H9 (cell line): ENCODE data around the gene CTCF. TPM values are rescaled to one million over a fixed set of nuclear protein-coding genes. Genes with fewer than 3 reads are reported as not detected.

Experiments used
- DNase-seq: peaks from one replicate; pipeline ENCODE4 v3.0.0-alpha.2; 2017
- H2AFZ ChIP-seq: one replicate; pipeline ENCODE4 v1.6.1; 2013; ENCODE audit warnings: mild to moderate bottlenecking, low read length, control low read depth, moderate library complexity
- H2AK5ac ChIP-seq: 2 replicates; pipeline ENCODE4 v1.6.1; 2013; ENCODE audit warnings: low read length, control low read depth, mixed read lengths; ENCODE audit not compliant: insufficient read length
- H2BK120ac ChIP-seq: one replicate; pipeline ENCODE4 v1.6.1; 2013; ENCODE audit warnings: low read depth, mild to moderate bottlenecking, low read length, control low read depth, inconsistent platforms; ENCODE audit not compliant: poor library complexity, severe bottlenecking
- H2BK12ac ChIP-seq: 2 replicates; pipeline ENCODE4 v1.6.1; 2013; ENCODE audit warnings: low read length, control low read depth, mixed read lengths, low read depth; ENCODE audit not compliant: insufficient read length
- H2BK15ac ChIP-seq: 2 replicates; pipeline ENCODE4 v1.6.1; 2013; ENCODE audit warnings: low read depth, low read length, control low read depth
- H2BK20ac ChIP-seq: one replicate; pipeline ENCODE4 v1.6.1; 2013; ENCODE audit warnings: low read depth, mild to moderate bottlenecking, low read length, control low read depth, inconsistent platforms; ENCODE audit not compliant: poor library complexity, severe bottlenecking
- H2BK5ac ChIP-seq: 2 replicates; pipeline ENCODE4 v1.6.1; 2013; ENCODE audit warnings: low read length, control low read depth, mixed read lengths; ENCODE audit not compliant: insufficient read length
- H3K14ac ChIP-seq: 2 replicates; pipeline ENCODE4 v1.6.1; 2013; ENCODE audit warnings: low read length, control low read depth; ENCODE audit not compliant: insufficient read depth
- H3K18ac ChIP-seq: 2 replicates; pipeline ENCODE4 v1.6.1; 2013; ENCODE audit warnings: low read depth, mild to moderate bottlenecking, mixed read lengths, low read length, control low read depth; ENCODE audit not compliant: insufficient read length
- H3K23ac ChIP-seq: 2 replicates; pipeline ENCODE4 v1.6.1; 2013; ENCODE audit warnings: low read length, control low read depth, mixed read lengths, low read depth; ENCODE audit not compliant: insufficient read length
- H3K23me2 ChIP-seq: 2 replicates; pipeline ENCODE4 v1.6.1; 2013; ENCODE audit warnings: low read depth, mild to moderate bottlenecking, mixed read lengths, low read length, control low read depth; ENCODE audit not compliant: insufficient read length, poor library complexity, severe bottlenecking
- H3K27ac ChIP-seq: 2 replicates; pipeline ENCODE4 v1.5.1; 2013; ENCODE audit warnings: low read length, control low read depth, mixed read lengths, low read depth; ENCODE audit not compliant: insufficient read length
- H3K27me3 ChIP-seq: 2 replicates; pipeline ENCODE4 v1.6.1; 2013; ENCODE audit warnings: low read length, control low read depth, inconsistent platforms; ENCODE audit not compliant: insufficient read depth
- H3K4ac ChIP-seq: 2 replicates; pipeline ENCODE4 v1.6.1; 2013; ENCODE audit warnings: low read depth, mild to moderate bottlenecking, control low read depth, inconsistent platforms, low read length, moderate library complexity
- H3K4me1 ChIP-seq: 2 replicates; pipeline ENCODE4 v1.6.1; 2013; ENCODE audit warnings: low read length, control low read depth, inconsistent platforms; ENCODE audit not compliant: insufficient read depth
- H3K4me2 ChIP-seq: 2 replicates; pipeline ENCODE4 v1.6.1; 2013; ENCODE audit warnings: low read length, control low read depth, mixed read lengths; ENCODE audit not compliant: insufficient read length, insufficient read depth
- H3K56ac ChIP-seq: 2 replicates; pipeline ENCODE4 v1.6.1; 2013; ENCODE audit warnings: low read depth, mild to moderate bottlenecking, mixed read lengths, low read length, control low read depth; ENCODE audit not compliant: insufficient read length
- H3K79me1 ChIP-seq: 2 replicates; pipeline ENCODE4 v1.6.1; 2013; ENCODE audit warnings: low read depth, mild to moderate bottlenecking, moderate library complexity, low read length, control low read depth, inconsistent platforms; ENCODE audit not compliant: insufficient read depth, poor library complexity, severe bottlenecking
- H3K79me2 ChIP-seq: 2 replicates; pipeline ENCODE4 v1.6.1; 2013; ENCODE audit warnings: low read length, control low read depth, inconsistent platforms; ENCODE audit not compliant: insufficient read depth
- H3K9ac ChIP-seq: 2 replicates; pipeline ENCODE4 v1.6.1; 2013; ENCODE audit warnings: low read length, control low read depth, mixed read lengths; ENCODE audit not compliant: insufficient read length; ENCODE audit errors: extremely low read depth
- H3K9me3 ChIP-seq: one replicate; pipeline ENCODE4 v1.6.1; 2013; ENCODE audit warnings: low read depth, low read length, inconsistent platforms; ENCODE audit not compliant: control insufficient read depth
- H3T11ph ChIP-seq: one replicate; pipeline ENCODE4 v1.6.1; 2013; ENCODE audit warnings: mild to moderate bottlenecking, low read length, control low read depth, inconsistent platforms
- H4K20me1 ChIP-seq: one replicate; pipeline ENCODE4 v1.6.1; 2013; ENCODE audit not compliant: control insufficient read depth, insufficient read length, insufficient read depth
- H4K5ac ChIP-seq: 2 replicates; pipeline ENCODE4 v1.6.1; 2013; ENCODE audit warnings: low read depth, mild to moderate bottlenecking, mixed read lengths, low read length, control low read depth; ENCODE audit not compliant: insufficient read length
- H4K8ac ChIP-seq: replicated peaks from 2 replicates; pipeline ENCODE4 v1.6.1; 2013; ENCODE audit warnings: low read length, control low read depth, mixed read lengths, low read depth; ENCODE audit not compliant: insufficient read length
- H4K91ac ChIP-seq: 2 replicates; pipeline ENCODE4 v1.6.1; 2013; ENCODE audit warnings: low read depth, mild to moderate bottlenecking, moderate library complexity, mixed read lengths, low read length, control low read depth; ENCODE audit not compliant: insufficient read length
- H3K27ac Mint-ChIP-seq, 3 experiments: 2 replicates in 2 of 3; 3 replicates in 1 of 3; pipeline ENCODE4 v1.8.0; 2020 to 2021; ENCODE audit warnings: mixed read lengths in 3 of 3, mild to moderate bottlenecking in 1 of 3, moderate library complexity in 1 of 3
- H3K27me3 Mint-ChIP-seq: 2 replicates; pipeline ENCODE4 v1.8.0; 2021; ENCODE audit warnings: low read depth, mild to moderate bottlenecking, moderate library complexity, mixed read lengths
- H3K36me3 Mint-ChIP-seq, 3 experiments: 2 replicates in 2 of 3; 3 replicates in 1 of 3; pipeline ENCODE4 v1.8.0; 2020 to 2021; ENCODE audit warnings: low read depth in 3 of 3, mixed read lengths in 3 of 3; ENCODE audit not compliant: insufficient read depth in 1 of 3
- H3K4me1 Mint-ChIP-seq, 2 experiments: 2 replicates each; pipeline ENCODE4 v1.8.0; 2020; ENCODE audit warnings: mixed read lengths in 2 of 2
- H3K4me3 Mint-ChIP-seq, 2 experiments: 2 replicates in 1 of 2; 3 replicates in 1 of 2; pipeline ENCODE4 v1.8.0; 2020 to 2021; ENCODE audit warnings: mild to moderate bottlenecking in 2 of 2, mixed read lengths in 2 of 2, moderate library complexity in 1 of 2
- H3K9me3 Mint-ChIP-seq, 2 experiments: 2 replicates in 1 of 2; 3 replicates in 1 of 2; pipeline ENCODE4 v1.8.0; 2020; ENCODE audit warnings: mild to moderate bottlenecking in 2 of 2, mixed read lengths in 2 of 2, moderate library complexity in 1 of 2
- WGBS: extraction: QIAGEN DNeasy Blood & Tissue Kit; methylation state at CpG from one replicate; pipeline ENCODE4 v1.1.7; 2013; ENCODE audit warnings: missing lambda C conversion rate, low lambda C conversion rate, mixed read lengths; ENCODE audit not compliant: insufficient read length; ENCODE audit errors: extremely low coverage; 5-methylcytosine and 5-hydroxymethylcytosine counted together
- total RNA-seq: library from RNA; stranded (reverse); gene quantifications from 2 replicates; pipeline ENCODE4 v1.2.1, GENCODE V29; 2021
- TF ChIP-seq, protein P1 (sequence below): fragments of 200-600 bp; sonication (generic); conservative IDR thresholded peaks from 3 replicates; pipeline ENCODE4 v1.8.0; 2021; ENCODE audit warnings: antibody characterized with exemption, mild to moderate bottlenecking

Gene CTCF
- total RNA-seq, 1 experiment from 2014 or later: 87.3 TPM

DNA sequence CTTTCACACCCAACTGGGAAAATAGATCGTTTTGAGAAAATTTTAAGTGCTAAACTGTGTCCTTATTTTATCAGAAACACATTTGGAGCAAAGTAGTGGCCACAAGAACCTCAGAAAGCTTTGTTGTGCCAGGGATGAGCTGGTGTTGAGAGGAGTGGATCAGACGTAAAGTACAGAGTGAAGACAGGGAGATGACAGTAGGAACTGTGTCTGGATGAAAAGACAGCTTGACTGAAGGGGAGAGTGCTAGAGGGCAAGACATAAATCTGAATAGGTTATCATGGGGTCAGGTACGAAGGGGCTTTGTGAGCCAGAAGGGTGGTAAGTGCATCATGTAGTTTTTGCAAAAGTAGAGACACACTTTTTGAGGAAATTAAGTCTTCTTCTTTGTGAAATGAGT lies 43.3 kb downstream of the CTCF start:
- H3K9me3 Mint-ChIP-seq: no peaks in the 10 kb centered on the region
- TF ChIP-seq, protein P1, sequence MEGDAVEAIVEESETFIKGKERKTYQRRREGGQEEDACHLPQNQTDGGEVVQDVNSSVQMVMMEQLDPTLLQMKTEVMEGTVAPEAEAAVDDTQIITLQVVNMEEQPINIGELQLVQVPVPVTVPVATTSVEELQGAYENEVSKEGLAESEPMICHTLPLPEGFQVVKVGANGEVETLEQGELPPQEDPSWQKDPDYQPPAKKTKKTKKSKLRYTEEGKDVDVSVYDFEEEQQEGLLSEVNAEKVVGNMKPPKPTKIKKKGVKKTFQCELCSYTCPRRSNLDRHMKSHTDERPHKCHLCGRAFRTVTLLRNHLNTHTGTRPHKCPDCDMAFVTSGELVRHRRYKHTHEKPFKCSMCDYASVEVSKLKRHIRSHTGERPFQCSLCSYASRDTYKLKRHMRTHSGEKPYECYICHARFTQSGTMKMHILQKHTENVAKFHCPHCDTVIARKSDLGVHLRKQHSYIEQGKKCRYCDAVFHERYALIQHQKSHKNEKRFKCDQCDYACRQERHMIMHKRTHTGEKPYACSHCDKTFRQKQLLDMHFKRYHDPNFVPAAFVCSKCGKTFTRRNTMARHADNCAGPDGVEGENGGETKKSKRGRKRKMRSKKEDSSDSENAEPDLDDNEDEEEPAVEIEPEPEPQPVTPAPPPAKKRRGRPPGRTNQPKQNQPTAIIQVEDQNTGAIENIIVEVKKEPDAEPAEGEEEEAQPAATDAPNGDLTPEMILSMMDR: no peak
- no peak overlapping the region for H2BK20ac ChIP-seq
- H3K27me3 Mint-ChIP-seq: no peaks in the 10 kb centered on the region; the same call in 1 of the 2 replicates
- H3K27ac Mint-ChIP-seq: peak overlapping the region in 1 of 3 experiments; percentile 65; a peak in 2 of 7 replicates
- WGBS: no CpG with 5 or more reads among the region's 3 CpGs
- no peak overlapping the region for H3T11ph ChIP-seq
- H3K27ac ChIP-seq: no peak overlapping the region
- H3K79me2 ChIP-seq: peaks cover 8% of the 10 kb centered on the region; the same call in 1 of the 2 replicates
- no peak overlapping the region for H3K14ac ChIP-seq
- no peaks in the 10 kb centered on the region for H3K23me2 ChIP-seq
- no peak overlapping the region for H3K4me3 Mint-ChIP-seq
- H2BK120ac ChIP-seq: no peak overlapping the region
- no peaks in the 10 kb centered on the region for H3K9me3 ChIP-seq
- H4K8ac ChIP-seq: no peak overlapping the region
- no peak overlapping the region for H3K56ac ChIP-seq
- H3K18ac ChIP-seq: no peak overlapping the region
- H2AK5ac ChIP-seq: no peak overlapping the region
- no peak overlapping the region for H2BK12ac ChIP-seq
- H2BK5ac ChIP-seq: no peak overlapping the region
- H3K27me3 ChIP-seq: no peaks in the 10 kb centered on the region
- no peak overlapping the region for H4K91ac ChIP-seq
- peaks cover 3 to 12% (median 6%) of the 10 kb centered on the region in 3 experiments; a peak in 6 of 7 replicates for H3K36me3 Mint-ChIP-seq
- no peaks in the 10 kb centered on the region for H4K20me1 ChIP-seq
- H3K9ac ChIP-seq: no peak overlapping the region
- no peak overlapping the region for H3K4me2 ChIP-seq
- peaks cover 13 to 21% of the 10 kb centered on the region in 2 experiments for H3K4me1 Mint-ChIP-seq
- H3K4me1 ChIP-seq: no peaks in the 10 kb centered on the region
- no peak overlapping the region for H2AFZ ChIP-seq
- H3K4ac ChIP-seq: no peak overlapping the region
- no peak overlapping the region for H3K23ac ChIP-seq
- no peak overlapping the region for H2BK15ac ChIP-seq
- H3K79me1 ChIP-seq: peaks cover 8% of the 10 kb centered on the region
- DNase-seq: no peak
- no peak overlapping the region for H4K5ac ChIP-seq
